CD8-positive, alpha-beta memory T cell (primary cell): Measurements from ENCODE around the gene DNAJC22. TPM values are rescaled to one million over a fixed set of nuclear protein-coding genes. Genes with fewer than 3 reads are reported as not detected.
"Not testable (repeated sequence)": the region's sequence is repeated elsewhere in the genome, so short reads cannot be mapped to it uniquely, and the experiment has no call there.

ENCODE experiments used
- CTCF ChIA-PET: fragments of 350-600 bp; sonication (Branson Sonifier 250); formaldehyde crosslinking; loops from one replicate; lab custom pipeline; 2021; ENCODE audit warnings: antibody characterized with exemption; lab: Charles Lee
- POLR2A ChIA-PET: fragments of 350-600 bp; sonication (Branson Sonifier 250); formaldehyde crosslinking; loops from one replicate; lab custom pipeline; 2021; ENCODE audit warnings: antibody characterized with exemption; lab: Charles Lee
- DNase-seq, 5 donors: peaks; one replicate each; pipeline versions ENCODE4 v3.0.0 to v3.0.0-alpha.2; 2020 to 2022; ENCODE audit warnings: mixed read lengths in 1 of 5
- H3K27ac ChIP-seq: one replicate; pipeline ENCODE4 v1.7.0; 2013; ENCODE audit warnings: low read depth, mild to moderate bottlenecking, low read length, moderate library complexity
- H3K27me3 ChIP-seq: 2 replicates; pipeline ENCODE4 v1.7.0; 2013; ENCODE audit warnings: low read length, mild to moderate bottlenecking; ENCODE audit not compliant: insufficient read depth, poor library complexity, severe bottlenecking
- H3K36me3 ChIP-seq: 2 replicates; pipeline ENCODE4 v1.7.0; 2013; ENCODE audit warnings: mild to moderate bottlenecking, low read length, moderate library complexity; ENCODE audit not compliant: insufficient read depth
- H3K4me1 ChIP-seq: 2 replicates; pipeline ENCODE4 v1.7.0; 2013; ENCODE audit warnings: mild to moderate bottlenecking, low read length, moderate library complexity; ENCODE audit not compliant: insufficient read depth
- H3K4me3 ChIP-seq: 2 replicates; pipeline ENCODE4 v1.7.0; 2013; ENCODE audit warnings: mild to moderate bottlenecking, low read length
- H3K9me3 ChIP-seq: 2 replicates; pipeline ENCODE4 v1.7.0; 2013; ENCODE audit warnings: mild to moderate bottlenecking, low read length
- H3K27ac Mint-ChIP-seq, 8 donors: one replicate each; pipeline ENCODE4 v1.8.0; 2020 to 2021; ENCODE audit warnings: mixed read lengths in 8 of 8, mild to moderate bottlenecking in 6 of 8, inconsistent platforms in 3 of 8, moderate library complexity in 3 of 8
- H3K27me3 Mint-ChIP-seq, 2 donors: one replicate each; pipeline ENCODE4 v1.8.0; 2020 to 2021; ENCODE audit warnings: mixed read lengths in 2 of 2, mild to moderate bottlenecking in 1 of 2, moderate library complexity in 1 of 2
- H3K36me3 Mint-ChIP-seq, 3 donors: one replicate each; pipeline ENCODE4 v1.8.0; 2020 to 2021; ENCODE audit warnings: mixed read lengths in 3 of 3, inconsistent platforms in 1 of 3, mild to moderate bottlenecking in 1 of 3
- H3K4me1 Mint-ChIP-seq, 3 donors: one replicate each; pipeline ENCODE4 v1.8.0; 2020 to 2021; ENCODE audit warnings: mixed read lengths in 3 of 3, inconsistent platforms in 1 of 3, mild to moderate bottlenecking in 1 of 3
- H3K4me3 Mint-ChIP-seq, 7 donors: one replicate each; pipeline ENCODE4 v1.8.0; 2020 to 2021; ENCODE audit warnings: mixed read lengths in 7 of 7, mild to moderate bottlenecking in 6 of 7, moderate library complexity in 4 of 7, inconsistent platforms in 2 of 7
- H3K9me3 Mint-ChIP-seq, 5 donors: one replicate each; pipeline ENCODE4 v1.8.0; 2020 to 2022; ENCODE audit warnings: mixed read lengths in 5 of 5, mild to moderate bottlenecking in 3 of 5, moderate library complexity in 2 of 5, inconsistent platforms in 1 of 5
- polyA plus RNA-seq: library from polyadenylated mRNA; unstranded; fragments of 300-500 nt; fragmentation: Illumina TruSeq; gene quantifications from one replicate; pipeline ENCODE4 v1.2.3, GENCODE V29; 2021
- total RNA-seq, 2 experiments: library from RNA; stranded (reverse); gene quantifications; one replicate each; pipeline ENCODE4 v1.2.3, GENCODE V29; 2021

Gene DNAJC22
- total and polyA plus RNA-seq, 3 experiments from 2014 or later = not detected

GRCh38 chr12:49332441-49332861 lies 14.2 kb upstream of the DNAJC22 start:
- POLR2A ChIA-PET = no interaction called here
- CTCF ChIA-PET = interaction anchor here (1.1 to 2.7 kb wide), 8 partner anchors 10 to 221 kb away, joined by 5 to 27 read pairs (median 8); partner anchors contain the start of genes DNAJC22 and TROAP
- peaks cover 27% of the 10 kb centered on the region for H3K27me3 ChIP-seq
- H3K27me3 Mint-ChIP-seq = peaks cover 34 to 49% of the 10 kb centered on the region in 2 donors
- no peaks in the 10 kb centered on the region for H3K9me3 Mint-ChIP-seq
- H3K4me1 ChIP-seq = peaks cover 8% of the 10 kb centered on the region
- no peaks in the 10 kb centered on the region for H3K36me3 ChIP-seq
- H3K27ac ChIP-seq = no peak overlapping the region
- H3K36me3 Mint-ChIP-seq = no peaks in the 10 kb centered on the region
- no peak overlapping the region for H3K4me3 ChIP-seq
- no peaks in the 10 kb centered on the region for H3K9me3 ChIP-seq
- H3K4me1 Mint-ChIP-seq = peaks cover 11 to 24% (median 13%) of the 10 kb centered on the region in 3 donors
- peak overlapping the region in 1 of 7 donors; percentile 15 for H3K4me3 Mint-ChIP-seq
- no peak for DNase-seq
- H3K27ac Mint-ChIP-seq = peak overlapping the region in 1 of 8 donors; percentile 54

- H3K9me3 Mint-ChIP-seq = no peaks in the 10 kb centered on the region
- H3K9me3 ChIP-seq = no peaks in the 10 kb centered on the region
- H3K4me1 Mint-ChIP-seq = peaks cover 16 to 28% (median 18%) of the 10 kb centered on the region in 3 donors
- H3K4me3 ChIP-seq = no peak overlapping the region
- H3K4me3 Mint-ChIP-seq = peak overlapping the region in 3 of 7 donors; percentile 26 to 41 (median 37)
- peaks cover 29% of the 10 kb centered on the region for H3K27me3 ChIP-seq
- no peaks in the 10 kb centered on the region for H3K36me3 ChIP-seq
- no peak overlapping the region for H3K27ac Mint-ChIP-seq
- H3K27me3 Mint-ChIP-seq = peaks cover 35 to 52% of the 10 kb centered on the region in 2 donors
- CTCF ChIA-PET = interaction anchor here (0.7 to 2.7 kb wide), 3 partner anchors 9 to 44 kb away, joined by 3 to 7 read pairs (median 4); no protein-coding TSS in a partner anchor
- no peak overlapping the region for H3K27ac ChIP-seq
- peaks cover 10% of the 10 kb centered on the region for H3K4me1 ChIP-seq
- POLR2A ChIA-PET = no interaction called here
- H3K36me3 Mint-ChIP-seq = no peaks in the 10 kb centered on the region
- no peak for DNase-seq
Measured at GRCh38 chr12:49332891-49333371, 13.8 kb upstream of the DNAJC22 start.

- H3K27me3 Mint-ChIP-seq = peaks cover 38 to 54% of the 10 kb centered on the region in 2 donors
- H3K9me3 Mint-ChIP-seq, H3K36me3 Mint-ChIP-seq, DNase-seq, H3K9me3 ChIP-seq, H3K4me3 Mint-ChIP-seq, H3K36me3 ChIP-seq, H3K27ac Mint-ChIP-seq, H3K4me3 ChIP-seq, H3K27ac ChIP-seq: not testable (repeated sequence)
- peaks cover 10% of the 10 kb centered on the region for H3K4me1 ChIP-seq
- peaks cover 29% of the 10 kb centered on the region for H3K27me3 ChIP-seq
- ChIA-PET POLR2A (interaction anchor here (0.7 kb wide), 1 partner anchor 43 kb away, joined by 3 read pairs; no protein-coding TSS in a partner anchor), CTCF (interaction anchor here (0.7 to 2.7 kb wide), 3 partner anchors 8 to 45 kb away, joined by 4 to 7 read pairs (median 6); no protein-coding TSS in a partner anchor)
- H3K4me1 Mint-ChIP-seq = peaks cover 17 to 31% (median 20%) of the 10 kb centered on the region in 3 donors
Measured at GRCh38 chr12:49333778-49334177, 12.9 kb upstream of the DNAJC22 start.

GRCh38 chr12:49334226-49334625 lies 12.5 kb upstream of the DNAJC22 start:
- H3K4me1 ChIP-seq = peaks cover 10% of the 10 kb centered on the region
- H3K27me3 ChIP-seq = peaks cover 29% of the 10 kb centered on the region
- Mint-ChIP-seq H3K27ac (peak overlapping the region in 1 of 8 donors; percentile 4), H3K9me3 (no peaks in the 10 kb centered on the region), H3K36me3 (no peaks in the 10 kb centered on the region), H3K27me3 (peaks cover 38 to 54% of the 10 kb centered on the region in 2 donors), H3K4me1 (peaks cover 17 to 31% (median 20%) of the 10 kb centered on the region in 3 donors), H3K4me3 (no peak overlapping the region)
- no peak for DNase-seq
- H3K4me3 ChIP-seq = no peak overlapping the region
- H3K27ac ChIP-seq = no peak overlapping the region
- H3K9me3 ChIP-seq = no peaks in the 10 kb centered on the region
- CTCF ChIA-PET = interaction anchor here (1.0 to 1.5 kb wide), 2 partner anchors 9 to 45 kb away, joined by 6 read pairs; no protein-coding TSS in a partner anchor
- H3K36me3 ChIP-seq = no peaks in the 10 kb centered on the region
- POLR2A ChIA-PET = no interaction called here

GRCh38 chr12:49334681-49335080 lies 12.0 kb upstream of the DNAJC22 start:
- Mint-ChIP-seq H3K9me3 (no peaks in the 10 kb centered on the region), H3K36me3 (no peaks in the 10 kb centered on the region), H3K4me1 (peaks cover 17 to 31% (median 20%) of the 10 kb centered on the region in 3 donors), H3K27ac (peak overlapping the region in 2 of 8 donors; percentile 4 to 22), H3K27me3 (peaks cover 38 to 56% of the 10 kb centered on the region in 2 donors), H3K4me3 (no peak overlapping the region)
- no peaks in the 10 kb centered on the region for H3K36me3 ChIP-seq
- H3K9me3 ChIP-seq = no peaks in the 10 kb centered on the region
- H3K27me3 ChIP-seq = peaks cover 29% of the 10 kb centered on the region
- H3K27ac ChIP-seq = no peak overlapping the region
- ChIA-PET POLR2A (no interaction called here), CTCF (interaction anchor here (1.2 to 1.5 kb wide), 2 partner anchors 12 to 45 kb away, joined by 3 to 6 read pairs; partner anchors contain the start of gene DNAJC22)
- no peak for DNase-seq
- peaks cover 10% of the 10 kb centered on the region for H3K4me1 ChIP-seq
- H3K4me3 ChIP-seq = no peak overlapping the region

- ChIA-PET CTCF (interaction anchor here (0.6 to 1.5 kb wide), 3 partner anchors 8 to 46 kb away, joined by 3 to 6 read pairs (median 3); partner anchors contain the start of gene DNAJC22), POLR2A (no interaction called here)
- no peaks in the 10 kb centered on the region for H3K36me3 Mint-ChIP-seq
- Histone ChIP-seq H3K4me1 (peaks cover 10% of the 10 kb centered on the region), H3K36me3 (no peaks in the 10 kb centered on the region), H3K27me3 (peaks cover 29% of the 10 kb centered on the region), H3K4me3 (no peak overlapping the region), H3K9me3 (no peaks in the 10 kb centered on the region), H3K27ac (no peak overlapping the region)
- no peaks in the 10 kb centered on the region for H3K9me3 Mint-ChIP-seq
- H3K4me3 Mint-ChIP-seq = peak overlapping the region in 5 of 7 donors; percentile 7 to 38 (median 31)
- H3K27me3 Mint-ChIP-seq = peaks cover 40 to 61% of the 10 kb centered on the region in 2 donors
- DNase-seq = no peak
- H3K27ac Mint-ChIP-seq = no peak overlapping the region
- H3K4me1 Mint-ChIP-seq = peaks cover 17 to 31% (median 20%) of the 10 kb centered on the region in 3 donors
Measured at GRCh38 chr12:49335118-49335954, 11.4 kb upstream of the DNAJC22 start.

- H3K36me3 Mint-ChIP-seq = no peaks in the 10 kb centered on the region
- H3K9me3 Mint-ChIP-seq = no peaks in the 10 kb centered on the region
- H3K4me3 Mint-ChIP-seq = peak overlapping the region in 1 of 7 donors; percentile 31
- H3K36me3 ChIP-seq = no peaks in the 10 kb centered on the region
- peaks cover 29% of the 10 kb centered on the region for H3K27me3 ChIP-seq
- no peaks in the 10 kb centered on the region for H3K9me3 ChIP-seq
- H3K27ac ChIP-seq = no peak overlapping the region
- no peak overlapping the region for H3K27ac Mint-ChIP-seq
- H3K4me1 ChIP-seq = peaks cover 10% of the 10 kb centered on the region
- peaks cover 39 to 66% of the 10 kb centered on the region in 2 donors for H3K27me3 Mint-ChIP-seq
- no peak for DNase-seq
- H3K4me3 ChIP-seq = no peak overlapping the region
- ChIA-PET POLR2A (no interaction called here), CTCF (interaction anchor here (0.6 to 3.6 kb wide), 13 partner anchors 7 to 59 kb away, joined by 3 to 26 read pairs (median 5); partner anchors contain the start of genes DNAJC22, PRPH and TROAP)
- peaks cover 19 to 34% (median 20%) of the 10 kb centered on the region in 3 donors for H3K4me1 Mint-ChIP-seq
Measured at GRCh38 chr12:49335955-49336644, 10.6 kb upstream of the DNAJC22 start.
